Lower leg skin (tissue), 3 donors: Measurements from ENCODE around the gene SERAC1.

Experiments used
- POLR2A ChIP-seq, 2 donors: fragments of 450-650 bp; IDR thresholded peaks; one replicate each; pipeline ENCODE4 v1.6.1; 2016 to 2017; ENCODE audit warnings: antibody characterized with exemption in 2 of 2, mild to moderate bottlenecking in 1 of 2, moderate library complexity in 1 of 2
- TF ChIP-seq, protein P1 (sequence below), 3 donors: fragments of 450-650 bp; IDR thresholded peaks; one replicate each; pipeline ENCODE4 v1.5.1; 2016; ENCODE audit warnings: antibody characterized with exemption in 3 of 3, mild to moderate bottlenecking in 3 of 3, moderate library complexity in 2 of 3

- TF ChIP-seq, protein P1, sequence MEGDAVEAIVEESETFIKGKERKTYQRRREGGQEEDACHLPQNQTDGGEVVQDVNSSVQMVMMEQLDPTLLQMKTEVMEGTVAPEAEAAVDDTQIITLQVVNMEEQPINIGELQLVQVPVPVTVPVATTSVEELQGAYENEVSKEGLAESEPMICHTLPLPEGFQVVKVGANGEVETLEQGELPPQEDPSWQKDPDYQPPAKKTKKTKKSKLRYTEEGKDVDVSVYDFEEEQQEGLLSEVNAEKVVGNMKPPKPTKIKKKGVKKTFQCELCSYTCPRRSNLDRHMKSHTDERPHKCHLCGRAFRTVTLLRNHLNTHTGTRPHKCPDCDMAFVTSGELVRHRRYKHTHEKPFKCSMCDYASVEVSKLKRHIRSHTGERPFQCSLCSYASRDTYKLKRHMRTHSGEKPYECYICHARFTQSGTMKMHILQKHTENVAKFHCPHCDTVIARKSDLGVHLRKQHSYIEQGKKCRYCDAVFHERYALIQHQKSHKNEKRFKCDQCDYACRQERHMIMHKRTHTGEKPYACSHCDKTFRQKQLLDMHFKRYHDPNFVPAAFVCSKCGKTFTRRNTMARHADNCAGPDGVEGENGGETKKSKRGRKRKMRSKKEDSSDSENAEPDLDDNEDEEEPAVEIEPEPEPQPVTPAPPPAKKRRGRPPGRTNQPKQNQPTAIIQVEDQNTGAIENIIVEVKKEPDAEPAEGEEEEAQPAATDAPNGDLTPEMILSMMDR (IDR thresholded peaks at IDR 0.05): no peak
- TF ChIP-seq POLR2A (IDR thresholded peaks at IDR 0.05): no peak
These were observed 16.5 kb upstream of the SERAC1 start for GRCh38 chr6:158184608-158185007.
